Left ventricle myocardium inferior (tissue), 1 donor: ENCODE data around the gene PSD. TPM values are rescaled to one million over a fixed set of nuclear protein-coding genes. Genes with fewer than 3 reads are reported as not detected.

Source experiments
- DNase-seq: peaks from one replicate; pipeline ENCODE4 v3.0.0-alpha.2; 2020
- H3K27ac ChIP-seq: fragments of 200-600 bp; replicated peaks from 2 replicates; pipeline ENCODE4 v1.8.0; 2021
- H3K27me3 ChIP-seq: fragments of 200-600 bp; 2 replicates; pipeline ENCODE4 v1.8.0; 2021; ENCODE audit warnings: low read depth
- H3K36me3 ChIP-seq: fragments of 200-600 bp; 2 replicates; pipeline ENCODE4 v1.8.0; 2021
- H3K4me1 ChIP-seq: fragments of 200-600 bp; 2 replicates; pipeline ENCODE4 v1.8.0; 2021
- H3K4me3 ChIP-seq: fragments of 200-600 bp; 2 replicates; pipeline ENCODE4 v1.8.0; 2021; ENCODE audit warnings: mild to moderate bottlenecking, moderate library complexity
- H3K9me3 ChIP-seq: fragments of 200-600 bp; replicated peaks from 2 replicates; pipeline ENCODE4 v1.8.0; 2021
- CTCF ChIP-seq: fragments of 200-600 bp; IDR thresholded peaks from 2 replicates; pipeline ENCODE4 v1.8.0; 2021; ENCODE audit warnings: antibody characterized with exemption, mild to moderate bottlenecking, borderline replicate concordance
- intact Hi-C: fragments of 100-400 bp; cut with micrococcal nuclease; formaldehyde crosslinking; loops from one replicate; pipeline ENCODE4 v1.11.0; 2022
- total RNA-seq: library from RNA; stranded (reverse); fragmentation: NEBNext Ultra II Directional; extraction: Animal tissue kit (Norgen Biotek cat#: 25700); gene quantifications from one replicate; pipeline ENCODE4 v1.2.1, GENCODE V29; 2021
- donor health status: DM: no; HTN: yes; CAD: no; lungs with severe emphysema.

Gene PSD
- total RNA-seq, 1 donor from 2014 or later, result 0.93 TPM

- no peak for TF ChIP-seq CTCF
- Histone ChIP-seq H3K27ac (peak overlapping the region; percentile 96), H3K4me3 (peak overlapping the region; percentile 72), H3K36me3 (peaks cover 8% of the 10 kb centered on the region), H3K27me3 (no peaks in the 10 kb centered on the region), H3K4me1 (peaks cover 51% of the 10 kb centered on the region), H3K9me3 (no peaks in the 10 kb centered on the region)
- no peak for DNase-seq
- intact Hi-C loops, result loop anchor here (10.0 kb wide), 2 partner anchors 80 to 190 kb away; no protein-coding TSS in a partner anchor
Observed at GRCh38 chr10:102394801-102395399, 23.7 kb downstream of the PSD start.

GRCh38 chr10:102394079-102394800 is 24.3 kb downstream of the PSD start:
- H3K36me3 ChIP-seq, result peaks cover 8% of the 10 kb centered on the region
- peak; percentile 46 for TF ChIP-seq CTCF
- intact Hi-C loops, result loop anchor here (10.0 kb wide), 2 partner anchors 81 to 191 kb away; no protein-coding TSS in a partner anchor
- H3K9me3 ChIP-seq, result no peaks in the 10 kb centered on the region
- peak overlapping the region; percentile 96 for H3K27ac ChIP-seq
- H3K4me3 ChIP-seq, result peak overlapping the region; percentile 72
- peak; percentile 95 for DNase-seq
- H3K4me1 ChIP-seq, result peaks cover 46% of the 10 kb centered on the region
- H3K27me3 ChIP-seq, result no peaks in the 10 kb centered on the region

- H3K9me3 ChIP-seq, result no peaks in the 10 kb centered on the region
- H3K36me3 ChIP-seq, result peaks cover 7% of the 10 kb centered on the region
- no peak for DNase-seq
- H3K4me1 ChIP-seq, result peaks cover 39% of the 10 kb centered on the region
- H3K27me3 ChIP-seq, result no peaks in the 10 kb centered on the region
- intact Hi-C loops, result loop anchor here (10.0 kb wide), 2 partner anchors 81 to 191 kb away; no protein-coding TSS in a partner anchor
- TF ChIP-seq CTCF, result peak; percentile 98
- peak overlapping the region; percentile 96 for H3K27ac ChIP-seq
- H3K4me3 ChIP-seq, result peak overlapping the region; percentile 72
Observed at GRCh38 chr10:102393411-102394078, 25.0 kb downstream of the PSD start.

GRCh38 chr10:102392306-102392705 is 26.3 kb downstream of the PSD start:
- no peak for DNase-seq
- Histone ChIP-seq H3K27ac (no peak overlapping the region), H3K4me1 (peaks cover 35% of the 10 kb centered on the region), H3K4me3 (no peak overlapping the region), H3K27me3 (no peaks in the 10 kb centered on the region), H3K9me3 (no peaks in the 10 kb centered on the region), H3K36me3 (no peaks in the 10 kb centered on the region)
- no peak for TF ChIP-seq CTCF
- intact Hi-C loops, result loop anchor here (10.0 kb wide), 2 partner anchors 82 to 192 kb away; no protein-coding TSS in a partner anchor

GRCh38 chr10:102389894-102390293 is 28.7 kb downstream of the PSD start:
- Histone ChIP-seq H3K27me3 (no peaks in the 10 kb centered on the region), H3K36me3 (no peaks in the 10 kb centered on the region), H3K4me3 (no peak overlapping the region), H3K9me3 (no peaks in the 10 kb centered on the region), H3K4me1 (peaks cover 15% of the 10 kb centered on the region), H3K27ac (no peak overlapping the region)
- no peak for TF ChIP-seq CTCF
- intact Hi-C loops, result loop anchor here (10.0 kb wide), 2 partner anchors 85 to 195 kb away; no protein-coding TSS in a partner anchor
- DNase-seq, result no peak
